Measurements from ENCODE around the gene CXCR5.

DNA sequence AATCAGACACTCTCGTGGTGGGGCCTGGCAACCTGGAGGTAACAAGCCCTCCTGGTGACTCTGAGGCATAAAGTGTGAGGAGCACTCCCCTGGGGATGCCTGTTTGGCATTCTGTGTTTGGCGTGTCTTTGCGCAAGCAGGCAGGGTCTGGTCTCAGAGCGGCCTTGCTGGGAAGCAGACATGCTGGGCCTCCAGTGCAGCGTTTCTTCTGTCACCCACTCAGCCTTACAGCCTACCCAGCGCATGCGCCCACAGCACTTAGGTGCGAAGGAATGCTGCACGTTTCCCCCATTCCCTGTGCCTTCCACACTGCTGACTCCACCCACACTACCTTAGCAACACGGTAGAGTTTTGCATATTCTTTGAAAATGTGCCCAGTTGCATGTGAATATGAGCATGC lies 7.4 kb upstream of the CXCR5 start:
- TF ChIP-seq, protein P1, sequence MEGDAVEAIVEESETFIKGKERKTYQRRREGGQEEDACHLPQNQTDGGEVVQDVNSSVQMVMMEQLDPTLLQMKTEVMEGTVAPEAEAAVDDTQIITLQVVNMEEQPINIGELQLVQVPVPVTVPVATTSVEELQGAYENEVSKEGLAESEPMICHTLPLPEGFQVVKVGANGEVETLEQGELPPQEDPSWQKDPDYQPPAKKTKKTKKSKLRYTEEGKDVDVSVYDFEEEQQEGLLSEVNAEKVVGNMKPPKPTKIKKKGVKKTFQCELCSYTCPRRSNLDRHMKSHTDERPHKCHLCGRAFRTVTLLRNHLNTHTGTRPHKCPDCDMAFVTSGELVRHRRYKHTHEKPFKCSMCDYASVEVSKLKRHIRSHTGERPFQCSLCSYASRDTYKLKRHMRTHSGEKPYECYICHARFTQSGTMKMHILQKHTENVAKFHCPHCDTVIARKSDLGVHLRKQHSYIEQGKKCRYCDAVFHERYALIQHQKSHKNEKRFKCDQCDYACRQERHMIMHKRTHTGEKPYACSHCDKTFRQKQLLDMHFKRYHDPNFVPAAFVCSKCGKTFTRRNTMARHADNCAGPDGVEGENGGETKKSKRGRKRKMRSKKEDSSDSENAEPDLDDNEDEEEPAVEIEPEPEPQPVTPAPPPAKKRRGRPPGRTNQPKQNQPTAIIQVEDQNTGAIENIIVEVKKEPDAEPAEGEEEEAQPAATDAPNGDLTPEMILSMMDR (IDR thresholded peaks at IDR 0.05 in 2 of 3, conservative IDR thresholded peaks at IDR 0.05 in 1 of 3; ENCODE audit: control insufficient read depth in 2 of 3, extremely low read depth in 1 of 3, insufficient read depth in 1 of 3, low read depth in 3 of 3, low read length in 3 of 3): no peak
- TF ChIP-seq RBBP5 (conservative IDR thresholded peaks at IDR 0.05) (no peak), MYB (IDR thresholded peaks at IDR 0.05; ENCODE audit: borderline replicate concordance, low read depth, low read length) (no peak), DPF2 (IDR thresholded peaks at IDR 0.05) (no peak), SMC3 (IDR thresholded peaks at IDR 0.05; ENCODE audit: borderline replicate concordance, low read length) (no peak), STAT3 (IDR thresholded peaks at IDR 0.05; ENCODE audit: low read depth, low read length) (no peak), POLR2A (IDR thresholded peaks at IDR 0.05; ENCODE audit: low read depth, low read length) (no peak), RAD21 (IDR thresholded peaks at IDR 0.05; ENCODE audit: insufficient read depth, low read depth, low read length) (no peak), HDGF (IDR thresholded peaks at IDR 0.05) (no peak)
- TF ChIP-seq, protein P2, sequence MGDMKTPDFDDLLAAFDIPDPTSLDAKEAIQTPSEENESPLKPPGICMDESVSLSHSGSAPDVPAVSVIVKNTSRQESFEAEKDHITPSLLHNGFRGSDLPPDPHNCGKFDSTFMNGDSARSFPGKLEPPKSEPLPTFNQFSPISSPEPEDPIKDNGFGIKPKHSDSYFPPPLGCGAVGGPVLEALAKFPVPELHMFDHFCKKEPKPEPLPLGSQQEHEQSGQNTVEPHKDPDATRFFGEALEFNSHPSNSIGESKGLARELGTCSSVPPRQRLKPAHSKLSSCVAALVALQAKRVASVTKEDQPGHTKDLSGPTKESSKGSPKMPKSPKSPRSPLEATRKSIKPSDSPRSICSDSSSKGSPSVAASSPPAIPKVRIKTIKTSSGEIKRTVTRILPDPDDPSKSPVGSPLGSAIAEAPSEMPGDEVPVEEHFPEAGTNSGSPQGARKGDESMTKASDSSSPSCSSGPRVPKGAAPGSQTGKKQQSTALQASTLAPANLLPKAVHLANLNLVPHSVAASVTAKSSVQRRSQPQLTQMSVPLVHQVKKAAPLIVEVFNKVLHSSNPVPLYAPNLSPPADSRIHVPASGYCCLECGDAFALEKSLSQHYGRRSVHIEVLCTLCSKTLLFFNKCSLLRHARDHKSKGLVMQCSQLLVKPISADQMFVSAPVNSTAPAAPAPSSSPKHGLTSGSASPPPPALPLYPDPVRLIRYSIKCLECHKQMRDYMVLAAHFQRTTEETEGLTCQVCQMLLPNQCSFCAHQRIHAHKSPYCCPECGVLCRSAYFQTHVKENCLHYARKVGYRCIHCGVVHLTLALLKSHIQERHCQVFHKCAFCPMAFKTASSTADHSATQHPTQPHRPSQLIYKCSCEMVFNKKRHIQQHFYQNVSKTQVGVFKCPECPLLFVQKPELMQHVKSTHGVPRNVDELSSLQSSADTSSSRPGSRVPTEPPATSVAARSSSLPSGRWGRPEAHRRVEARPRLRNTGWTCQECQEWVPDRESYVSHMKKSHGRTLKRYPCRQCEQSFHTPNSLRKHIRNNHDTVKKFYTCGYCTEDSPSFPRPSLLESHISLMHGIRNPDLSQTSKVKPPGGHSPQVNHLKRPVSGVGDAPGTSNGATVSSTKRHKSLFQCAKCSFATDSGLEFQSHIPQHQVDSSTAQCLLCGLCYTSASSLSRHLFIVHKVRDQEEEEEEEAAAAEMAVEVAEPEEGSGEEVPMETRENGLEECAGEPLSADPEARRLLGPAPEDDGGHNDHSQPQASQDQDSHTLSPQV (IDR thresholded peaks at IDR 0.05): no peak
- TF ChIP-seq, protein P3, sequence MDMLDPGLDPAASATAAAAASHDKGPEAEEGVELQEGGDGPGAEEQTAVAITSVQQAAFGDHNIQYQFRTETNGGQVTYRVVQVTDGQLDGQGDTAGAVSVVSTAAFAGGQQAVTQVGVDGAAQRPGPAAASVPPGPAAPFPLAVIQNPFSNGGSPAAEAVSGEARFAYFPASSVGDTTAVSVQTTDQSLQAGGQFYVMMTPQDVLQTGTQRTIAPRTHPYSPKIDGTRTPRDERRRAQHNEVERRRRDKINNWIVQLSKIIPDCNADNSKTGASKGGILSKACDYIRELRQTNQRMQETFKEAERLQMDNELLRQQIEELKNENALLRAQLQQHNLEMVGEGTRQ (IDR thresholded peaks at IDR 0.05; ENCODE audit: borderline replicate concordance, low read depth, low read length): no peak
- TF ChIP-seq, protein P4, sequence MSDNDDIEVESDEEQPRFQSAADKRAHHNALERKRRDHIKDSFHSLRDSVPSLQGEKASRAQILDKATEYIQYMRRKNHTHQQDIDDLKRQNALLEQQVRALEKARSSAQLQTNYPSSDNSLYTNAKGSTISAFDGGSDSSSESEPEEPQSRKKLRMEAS (IDR thresholded peaks at IDR 0.05; ENCODE audit: low read depth, low read length): no peak
